ENCODE results near the gene ADA. TPM values are rescaled to one million over a fixed set of nuclear protein-coding genes. Genes with fewer than 3 reads are reported as not detected.
A peak's percentile ranks its signal among the peaks of the same experiment; 100 is the strongest.

Gene ADA
- total and polyA plus RNA-seq, 2 of the 13 experiments (the other 11 are each of a cell fraction or from before 2014, with no cell fraction given) = 2.5 to 11.3 TPM

- TF ChIP-seq GABPA (IDR thresholded peaks at IDR 0.05; ENCODE audit: low read depth, low read length) = no peak
- TF ChIP-seq GABPA (CRISPR knock-in tag; IDR thresholded peaks at IDR 0.05; ENCODE audit: low read depth) = no peak
- TF ChIP-seq ELF3 (CRISPR knock-in tag; IDR thresholded peaks at IDR 0.05) = no peak
- TF ChIP-seq ZFAT (CRISPR knock-in tag; conservative IDR thresholded peaks at IDR 0.05) = no peak
- TF ChIP-seq NR3C1 (CRISPR knock-in tag; IDR thresholded peaks at IDR 0.05) = no peak
- TF ChIP-seq RFX3 (CRISPR knock-in tag; IDR thresholded peaks at IDR 0.05) = no peak
- TF ChIP-seq RXRB (CRISPR knock-in tag; IDR thresholded peaks at IDR 0.05; ENCODE audit: borderline replicate concordance) = no peak; the same call in 1 of the 2 replicates
- TF ChIP-seq ZNF142 (CRISPR knock-in tag; IDR thresholded peaks at IDR 0.05) = peak; percentile 80; the same call in 1 of the 2 replicates
- no peak for TF ChIP-seq PREB (CRISPR knock-in tag; IDR thresholded peaks at IDR 0.05)
- no peak for TF ChIP-seq RARA (CRISPR knock-in tag; IDR thresholded peaks at IDR 0.05)
- TF ChIP-seq TAF15 (IDR thresholded peaks at IDR 0.05; ENCODE audit: low read depth, low read length, poor library complexity, severe bottlenecking) = peak; percentile 95
- 0 out of 2 replicates have a peak, but pooled peaks have one; percentile 15 for TF ChIP-seq ZNF441 (CRISPR knock-in tag; IDR thresholded peaks at IDR 0.05; ENCODE audit: borderline replicate concordance)
- TF ChIP-seq CHD4 (IDR thresholded peaks at IDR 0.05; ENCODE audit: borderline replicate concordance, low read length) = 0 out of 2 replicates have a peak, but pooled peaks have one; percentile 13
- TF ChIP-seq ZNF367 (CRISPR knock-in tag; IDR thresholded peaks at IDR 0.05; ENCODE audit: borderline replicate concordance) = no peak
- TF ChIP-seq MTA1 (CRISPR knock-in tag; IDR thresholded peaks at IDR 0.05; ENCODE audit: borderline replicate concordance) = no peak; the same call in 1 of the 2 replicates
- TF ChIP-seq ZNF20 (CRISPR knock-in tag; IDR thresholded peaks at IDR 0.05) = no peak
- no peak for TF ChIP-seq RFX5 (IDR thresholded peaks at IDR 0.05; ENCODE audit: low read depth, low read length)
- TF ChIP-seq NPAS2 (CRISPR knock-in tag; IDR thresholded peaks at IDR 0.05; ENCODE audit: borderline replicate concordance) = no peak
- TF ChIP-seq DMAP1 (CRISPR knock-in tag; IDR thresholded peaks at IDR 0.05) = peak; percentile 54; the same call in 1 of the 2 replicates
- TF ChIP-seq CEBPB (IDR thresholded peaks at IDR 0.05; ENCODE audit: borderline replicate concordance, low read depth, low read length) = no peak
- no peak for TF ChIP-seq BATF2 (CRISPR knock-in tag; IDR thresholded peaks at IDR 0.05)
- peak; percentile 65 for TF ChIP-seq SAP130 (CRISPR knock-in tag; IDR thresholded peaks at IDR 0.05; ENCODE audit: low read depth)
- no peak for TF ChIP-seq ZNF678 (CRISPR knock-in tag; IDR thresholded peaks at IDR 0.05)
- TF ChIP-seq KDM4B (CRISPR knock-in tag; IDR thresholded peaks at IDR 0.05) = peak; percentile 21; the same call in 1 of the 2 replicates
- TF ChIP-seq ZSCAN25 (CRISPR knock-in tag; IDR thresholded peaks at IDR 0.05) = no peak
These were observed at the start of gene ADA (continued) for GRCh38 chr20:44651684-44652423.

All from HepG2 (cell line).